Measurements from ENCODE around the gene GTPBP1.

GTPBP1 gene

DNA sequence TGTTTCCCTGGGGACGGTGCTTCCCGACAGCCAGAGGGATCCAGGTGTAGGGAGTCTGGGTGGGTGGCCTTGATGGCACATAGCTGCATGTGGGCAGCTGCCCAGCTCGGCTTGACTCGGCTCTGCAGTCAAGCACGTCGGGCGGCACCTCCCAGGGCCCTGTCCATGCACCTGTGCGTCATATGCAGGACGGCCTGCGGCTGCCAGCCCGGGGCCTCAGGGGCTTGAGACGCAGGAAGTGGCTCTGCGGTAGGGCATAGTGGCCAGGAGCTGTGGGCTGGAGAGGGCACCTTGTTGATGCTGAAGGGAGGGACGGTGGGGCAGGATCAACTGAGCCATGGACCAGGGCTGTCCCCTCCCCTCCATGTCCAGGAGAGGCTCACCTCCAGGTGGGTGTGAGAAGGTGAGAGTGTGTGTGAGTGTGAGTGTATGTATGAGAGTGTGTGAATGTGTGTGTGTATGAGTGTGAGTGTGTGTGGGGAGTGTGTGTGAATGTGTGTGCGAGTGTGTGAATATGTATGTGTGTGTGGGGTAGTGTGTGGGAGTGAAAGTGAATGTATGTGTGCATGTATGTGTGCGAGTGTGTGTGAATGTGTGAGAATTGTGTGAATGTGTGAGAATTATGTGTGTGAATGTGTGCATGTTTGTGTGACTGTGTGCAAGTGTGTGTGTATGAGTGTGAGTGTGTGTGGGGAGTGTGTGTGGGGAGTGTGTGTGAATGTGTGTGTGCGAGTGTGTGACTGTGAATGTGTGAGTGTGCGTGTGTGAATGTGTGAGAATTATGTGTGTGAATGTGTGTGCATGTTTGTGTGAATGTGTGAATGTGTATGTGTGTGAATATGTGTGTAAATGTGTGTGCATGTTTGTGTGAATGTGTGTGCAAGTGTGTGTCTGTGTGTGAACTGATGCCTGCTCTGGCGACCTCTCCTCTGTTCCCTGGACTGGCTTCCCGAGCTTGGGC lies 55.7 kb downstream of the GTPBP1 start:
- DNase-seq (ENCODE audit: low read depth) = no peak

DNA sequence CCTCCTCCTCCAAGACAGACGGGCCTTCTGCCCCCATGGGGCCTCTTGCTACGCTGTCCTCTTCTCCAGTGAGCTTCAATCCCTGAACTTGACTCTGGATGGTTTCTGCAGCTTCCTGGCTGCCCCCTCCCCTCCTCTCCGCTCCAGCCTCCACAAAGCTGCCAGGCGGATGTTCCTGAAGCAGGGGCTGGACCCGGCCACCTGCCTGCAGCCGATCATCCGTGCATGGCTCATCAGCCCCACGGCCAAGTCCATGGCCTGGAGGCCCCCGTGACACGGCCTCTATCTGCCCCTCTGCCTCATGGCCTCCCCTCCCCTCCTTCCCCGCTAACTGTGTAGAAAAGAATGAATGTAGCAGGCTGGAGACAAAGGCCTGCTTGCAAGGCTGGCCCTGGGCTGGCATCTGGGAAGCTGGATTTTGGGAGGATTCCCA lies 56.8 kb downstream of the GTPBP1 start:
- no peak for DNase-seq (ENCODE audit: low read depth)

DNA sequence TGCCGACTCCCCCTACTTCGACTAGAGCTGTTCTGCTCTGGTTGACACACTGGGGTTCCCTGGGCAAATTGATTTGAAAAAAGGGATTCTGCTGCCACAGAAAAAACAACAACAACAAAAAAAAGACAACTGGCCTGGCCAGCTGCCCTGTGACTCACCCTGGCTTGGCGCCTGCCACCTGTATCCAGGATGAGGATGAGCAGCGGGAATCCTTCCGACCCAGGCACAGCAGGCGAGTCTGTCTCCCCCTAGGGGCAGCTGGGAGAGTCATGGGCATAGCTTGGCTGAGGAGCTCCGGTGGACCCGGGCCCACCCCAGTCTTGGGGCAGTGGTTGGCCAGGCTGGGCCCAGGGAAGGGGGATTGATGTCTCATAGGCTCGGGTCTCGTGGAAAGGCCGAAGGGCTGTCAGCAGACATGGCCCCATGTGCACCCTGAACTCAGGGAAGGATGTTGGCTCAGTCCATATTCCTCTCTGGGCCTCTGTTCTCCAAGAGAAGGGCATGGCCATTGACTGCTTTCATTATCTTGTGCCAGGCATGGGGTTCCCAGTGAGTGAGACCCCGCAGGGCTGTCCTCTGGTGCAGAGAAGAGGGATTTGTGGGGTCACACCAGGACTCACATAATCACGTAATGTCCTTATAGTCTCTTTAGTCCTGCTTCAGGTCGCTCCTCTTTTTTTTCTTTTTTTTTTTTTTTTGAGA lies 60.5 kb downstream of the GTPBP1 start:
- no peak for DNase-seq (ENCODE audit: low read depth)

DNA sequence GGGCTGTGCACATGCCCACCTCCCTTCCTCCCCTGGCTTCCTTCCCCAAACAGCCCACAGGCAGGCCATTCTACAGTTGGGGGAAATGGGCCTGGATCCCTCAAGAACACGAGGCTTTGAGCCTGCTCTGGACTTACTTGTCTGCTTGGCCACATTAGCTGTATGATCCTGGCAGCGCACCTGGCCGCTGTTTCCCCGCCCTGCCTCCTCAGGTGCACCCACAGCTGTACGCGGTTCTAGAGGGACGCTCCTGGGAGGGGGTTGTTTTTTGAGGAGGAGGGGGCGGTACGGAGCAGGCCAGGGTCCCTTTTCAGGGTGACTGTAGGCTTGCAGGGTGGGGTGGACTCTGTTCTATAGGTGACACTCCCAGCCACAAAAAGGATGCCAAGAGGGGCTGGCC lies 61.6 kb downstream of the GTPBP1 start:
- no peak for DNase-seq (ENCODE audit: low read depth)

DNA sequence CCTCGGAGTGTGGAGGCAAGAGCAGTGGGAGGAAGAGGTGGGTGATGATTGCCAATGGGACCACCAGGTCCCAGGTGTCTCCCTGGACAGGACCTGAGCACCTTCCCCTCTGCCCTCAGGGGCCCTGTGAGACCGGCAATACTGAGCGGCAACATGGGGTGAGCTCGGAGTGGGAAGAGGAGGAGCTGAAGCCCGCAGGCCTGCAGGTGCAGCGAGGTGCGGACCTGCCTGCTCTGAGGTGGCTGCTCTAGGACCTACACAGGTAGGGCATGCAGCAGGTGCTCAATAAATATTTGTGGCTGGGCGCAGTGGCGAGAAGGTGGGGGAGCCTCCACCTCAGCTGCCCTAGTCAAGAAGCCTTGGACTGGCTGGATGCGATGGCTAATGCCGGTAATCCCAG lies 62.3 kb downstream of the GTPBP1 start:
- no peak for DNase-seq (ENCODE audit: low read depth)

DNA sequence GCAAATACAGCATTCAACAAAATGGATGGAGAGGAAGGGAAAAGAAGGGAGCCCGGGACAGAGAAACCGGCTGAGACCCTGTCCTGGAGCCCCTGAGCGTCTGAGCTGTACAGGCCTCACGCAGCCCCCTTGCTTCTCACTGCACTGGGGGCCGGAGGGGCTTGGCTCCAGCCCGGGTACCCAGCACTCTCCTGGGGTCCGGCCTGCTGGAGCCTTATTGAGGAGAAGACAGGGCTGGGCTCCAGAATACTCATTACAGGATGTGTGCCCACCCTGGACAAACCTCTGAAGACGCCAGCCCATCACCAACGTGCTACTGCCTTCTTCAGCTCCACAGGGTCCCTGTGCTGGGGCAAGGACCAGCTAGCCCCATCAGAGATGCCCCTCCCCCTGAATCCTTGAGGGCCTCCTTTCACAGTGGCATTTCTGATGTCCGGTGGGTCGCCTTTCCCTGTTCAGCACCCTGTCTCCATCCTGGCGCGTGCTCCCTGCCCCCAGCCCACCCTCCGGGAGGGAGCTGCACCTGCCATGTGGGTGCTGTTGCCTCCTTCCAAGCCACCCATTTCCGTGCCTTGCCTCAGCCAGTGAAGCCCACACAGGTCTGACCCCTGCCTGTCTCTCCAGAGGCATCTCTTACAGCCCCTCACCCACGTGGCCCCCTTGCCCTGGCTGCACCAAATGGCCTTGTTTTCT lies 64.7 kb downstream of the GTPBP1 start:
- no peak for DNase-seq (ENCODE audit: low read depth)

DNA sequence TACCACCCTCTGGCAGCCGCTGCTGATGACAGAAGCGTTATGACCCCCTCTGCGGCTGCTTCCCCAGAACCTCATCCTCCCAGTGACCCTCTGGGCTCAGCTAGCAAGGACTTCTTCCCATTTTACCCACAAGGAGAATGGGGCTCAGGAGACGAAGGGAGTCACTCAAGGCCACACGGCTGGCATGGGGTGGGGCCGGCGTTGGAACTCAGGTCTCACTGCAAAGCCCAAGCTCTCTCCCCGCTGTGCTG lies 66.8 kb downstream of the GTPBP1 start:
- no peak for DNase-seq (ENCODE audit: low read depth)

DNA sequence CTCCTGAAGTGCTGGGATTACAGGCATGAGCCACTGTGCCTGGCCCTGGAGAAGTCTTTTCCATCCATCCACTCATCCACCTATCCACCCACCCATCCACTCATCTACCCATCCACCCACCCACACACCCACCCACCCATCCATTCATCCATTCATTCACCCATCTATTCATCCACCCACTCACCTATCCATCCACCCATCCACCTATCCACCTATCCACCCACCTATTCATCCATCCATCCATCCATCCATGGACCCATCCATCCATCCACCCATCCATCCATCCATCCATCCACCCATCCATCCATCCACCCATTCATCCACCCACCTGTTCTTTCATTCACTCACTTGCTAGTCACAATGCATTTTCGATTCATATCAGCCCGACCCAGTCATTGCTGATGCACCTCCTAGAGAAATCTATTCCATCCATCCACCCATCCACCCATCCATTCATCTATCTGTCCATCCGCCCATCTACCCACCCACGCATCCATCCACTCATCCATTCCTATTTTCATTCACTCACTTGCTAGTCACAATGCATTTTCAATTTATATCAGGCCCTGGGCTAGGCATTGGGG lies 67.7 kb downstream of the GTPBP1 start:
- DNase-seq (ENCODE audit: low read depth) = no peak

DNA sequence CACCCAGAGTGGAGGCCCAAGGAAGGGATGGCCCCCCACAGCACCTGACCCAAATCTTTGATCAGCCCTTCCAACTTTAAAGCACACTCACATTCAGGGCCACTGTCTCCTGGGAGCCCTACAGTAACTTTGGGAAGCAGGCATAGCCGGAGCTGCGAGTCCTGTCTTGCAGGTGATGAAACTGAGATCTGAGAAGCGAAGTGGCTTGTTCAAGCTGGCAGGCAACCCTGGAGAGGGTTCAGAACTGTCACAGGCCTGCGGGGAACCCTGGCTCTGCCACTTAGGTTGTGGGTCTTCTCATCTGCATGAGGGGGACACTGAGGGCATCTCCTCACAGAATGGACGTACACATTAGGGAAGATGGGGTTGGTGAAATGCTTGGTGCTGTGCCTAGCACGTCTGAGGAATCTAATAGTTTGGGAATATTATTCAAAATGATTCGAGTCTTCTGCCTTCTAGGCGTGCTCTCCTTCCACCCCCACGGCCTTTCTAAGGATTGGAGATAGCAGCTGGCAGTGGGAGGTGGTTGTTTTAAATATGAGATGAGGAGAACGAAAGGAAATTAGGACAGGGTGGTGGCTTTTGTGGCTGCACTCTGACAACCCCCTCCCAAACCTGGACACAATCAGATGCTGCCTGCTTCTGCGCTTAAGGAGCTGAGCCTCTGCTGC lies 68.9 kb downstream of the GTPBP1 start:
- no peak for DNase-seq (ENCODE audit: low read depth)

DNA sequence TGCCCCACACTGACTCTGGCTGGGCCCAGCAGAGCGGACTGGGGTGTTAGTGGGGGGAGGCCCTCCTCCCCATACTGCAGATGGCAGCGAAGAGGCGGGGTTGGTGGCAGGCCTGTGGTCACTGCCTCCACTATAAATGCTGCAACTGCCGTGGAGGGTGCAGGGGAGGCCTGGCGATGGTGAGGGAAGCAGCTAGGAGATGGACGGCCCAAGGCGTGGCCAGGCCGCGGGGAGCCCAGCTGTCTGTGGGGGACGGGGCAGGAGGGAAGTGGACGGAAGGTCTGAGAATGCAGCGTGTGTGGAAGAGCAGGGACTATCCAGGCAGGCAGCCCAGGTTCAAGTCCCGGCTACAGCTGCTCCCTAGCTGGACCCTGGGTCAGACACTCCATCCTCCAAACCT lies 69.9 kb downstream of the GTPBP1 start:
- no peak for DNase-seq (ENCODE audit: low read depth)

DNA sequence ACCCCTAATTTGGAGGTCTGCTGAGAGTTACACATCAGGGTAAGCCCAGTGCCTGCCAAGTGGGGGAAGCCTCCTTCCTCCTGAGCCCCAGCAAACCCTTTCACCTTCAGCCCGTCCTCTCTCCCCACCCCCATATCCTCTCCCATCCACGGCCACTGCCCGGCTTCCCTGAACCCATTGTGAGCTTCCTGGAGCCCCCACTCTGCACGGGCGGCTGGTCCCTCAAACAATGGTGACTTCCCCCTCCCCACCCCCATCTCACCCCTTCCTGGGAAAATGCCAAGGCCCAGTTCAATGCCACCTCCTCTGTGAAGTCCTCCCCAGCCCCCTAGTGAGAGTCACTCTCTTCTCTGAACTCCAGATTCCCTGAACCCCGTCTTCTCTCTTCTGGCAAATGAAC lies 70.3 kb downstream of the GTPBP1 start:
- DNase-seq (ENCODE audit: low read depth) = no peak

DNA sequence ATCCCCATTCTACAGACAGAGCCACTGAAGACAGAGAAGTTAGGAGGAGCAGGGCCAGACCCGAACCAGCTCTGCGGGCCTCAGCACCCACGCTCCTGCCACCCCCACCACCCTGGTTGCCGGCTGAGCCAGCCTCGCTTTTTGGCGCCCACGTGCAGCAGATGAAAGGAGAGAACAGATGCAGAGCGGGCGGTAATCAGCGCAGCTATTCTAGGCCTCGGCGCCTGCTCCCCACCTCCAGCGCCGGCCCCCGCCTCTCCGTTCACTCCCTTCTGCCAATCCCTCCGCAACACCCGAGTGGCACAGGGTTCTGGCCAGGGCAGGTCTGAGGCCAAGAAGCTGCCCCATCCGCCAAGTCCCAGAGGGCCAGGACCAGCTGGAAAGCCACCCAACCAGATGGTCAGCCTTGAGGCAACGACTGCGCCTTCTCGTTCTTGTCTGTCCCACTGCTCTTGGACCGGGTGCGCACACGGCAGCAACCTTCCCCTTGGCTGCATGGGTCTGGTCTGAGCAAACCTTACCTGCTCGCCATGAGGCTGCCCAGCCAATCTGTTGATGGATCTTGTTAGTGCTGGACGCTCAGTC lies 71.4 kb downstream of the GTPBP1 start:
- no peak for DNase-seq (ENCODE audit: low read depth)

DNA sequence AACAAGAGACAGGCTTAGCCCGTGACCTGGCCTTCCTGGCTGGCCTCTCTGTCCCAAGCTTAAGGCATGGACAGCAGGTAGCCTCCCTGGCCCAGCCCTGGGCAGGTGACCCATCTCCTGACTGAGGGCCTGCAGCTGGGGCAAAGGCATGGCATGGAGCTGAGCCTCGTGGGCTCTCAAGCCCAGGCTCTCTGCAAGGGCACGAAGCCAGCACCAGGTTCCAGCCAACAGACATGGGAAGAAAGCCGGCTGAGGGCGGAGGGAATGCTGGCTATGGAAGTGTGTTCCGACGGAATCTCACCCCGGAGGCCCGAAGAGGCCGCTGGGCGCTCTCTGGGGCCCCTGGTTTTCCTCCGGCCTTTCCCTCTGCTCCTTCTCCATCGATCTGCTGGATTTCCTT lies 75.3 kb downstream of the GTPBP1 start:
- DNase-seq (ENCODE audit: low read depth) = no peak

DNA sequence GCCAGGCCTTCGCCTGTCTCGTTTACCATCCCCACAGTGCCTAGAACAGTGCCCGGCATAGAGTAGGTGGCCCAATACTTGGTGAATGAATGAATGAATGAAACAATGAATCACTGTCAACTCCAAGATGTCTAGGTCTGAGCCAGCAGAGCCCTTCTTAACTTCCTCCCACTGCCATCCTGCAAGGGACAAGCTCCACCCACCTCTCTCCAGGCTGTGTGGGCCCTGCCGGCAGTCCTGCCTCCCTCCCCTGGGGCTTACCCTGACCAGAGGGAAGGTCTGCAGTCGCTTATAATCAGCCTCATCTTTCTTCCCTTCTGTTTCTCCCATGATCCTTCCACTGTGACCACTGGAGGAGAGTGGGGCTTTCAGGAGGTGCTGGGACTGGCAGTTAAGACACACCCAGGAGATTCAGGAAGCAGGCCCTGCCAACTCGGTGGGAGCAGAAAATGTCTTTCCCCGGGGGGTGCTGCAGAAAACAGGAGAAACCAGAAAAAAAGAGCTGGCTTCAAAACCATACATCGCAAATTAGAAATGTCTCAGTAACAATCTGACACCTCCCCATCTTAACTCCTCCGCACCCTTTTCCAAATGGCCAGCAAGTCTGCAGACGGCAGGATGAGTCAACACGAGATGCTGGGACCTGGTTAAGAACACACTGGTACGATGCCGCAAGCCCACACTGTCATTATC lies 76.8 kb downstream of the GTPBP1 start:
- DNase-seq (ENCODE audit: low read depth) = peak; percentile 61

Data from stromal cell of bone marrow (primary cell).